ENCODE measurements around the gene ST8SIA1.

Gene ST8SIA1

GRCh38 chr12:22329621-22330020, 4.9 kb downstream of the ST8SIA1 start:
- DNase-seq, result peak; percentile 3

GRCh38 chr12:22325218-22325617, 9.3 kb downstream of the ST8SIA1 start:
- DNase-seq, result no peak

DNA sequence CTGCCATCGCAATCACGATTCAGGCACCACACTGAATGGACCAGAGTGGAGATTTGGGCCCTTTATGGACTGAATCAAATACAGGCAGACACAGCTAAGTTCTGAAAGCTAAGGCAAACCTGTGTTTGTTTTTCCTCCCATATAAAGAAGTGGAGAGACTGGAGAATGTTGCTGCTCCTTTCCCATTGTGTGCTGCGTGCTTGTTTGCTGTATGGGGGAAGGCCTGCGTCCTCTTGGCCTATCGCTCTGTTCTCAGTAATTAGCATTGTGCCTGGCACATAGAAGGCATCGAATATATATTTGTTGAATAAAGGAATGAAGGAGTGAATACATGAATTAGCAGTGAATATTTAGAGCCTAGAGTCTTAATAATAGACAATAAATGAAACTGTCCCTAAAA, 12.4 kb downstream of the ST8SIA1 start:
- DNase-seq, result peak; percentile 1

DNA sequence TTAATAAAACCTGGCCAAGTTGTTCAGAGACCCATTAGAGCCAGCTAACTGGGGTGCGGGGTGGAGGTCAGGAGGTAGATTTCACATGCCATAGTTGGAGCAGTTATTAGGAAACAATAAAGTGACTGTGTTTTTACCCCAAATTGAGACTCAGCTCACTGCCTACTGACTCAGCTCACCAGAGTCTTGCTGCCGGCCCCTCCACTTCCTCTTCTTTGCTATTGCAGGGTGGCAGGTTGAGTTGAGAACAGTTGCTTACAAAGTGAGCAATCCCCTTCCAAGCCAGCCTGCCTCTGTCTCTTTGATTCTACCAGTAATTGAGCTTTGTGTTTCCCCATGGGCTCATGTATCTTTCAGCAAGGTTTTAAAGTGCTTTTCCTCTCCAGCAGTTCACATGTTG, 12.9 kb downstream of the ST8SIA1 start:
- DNase-seq, result peak; percentile 1

DNA sequence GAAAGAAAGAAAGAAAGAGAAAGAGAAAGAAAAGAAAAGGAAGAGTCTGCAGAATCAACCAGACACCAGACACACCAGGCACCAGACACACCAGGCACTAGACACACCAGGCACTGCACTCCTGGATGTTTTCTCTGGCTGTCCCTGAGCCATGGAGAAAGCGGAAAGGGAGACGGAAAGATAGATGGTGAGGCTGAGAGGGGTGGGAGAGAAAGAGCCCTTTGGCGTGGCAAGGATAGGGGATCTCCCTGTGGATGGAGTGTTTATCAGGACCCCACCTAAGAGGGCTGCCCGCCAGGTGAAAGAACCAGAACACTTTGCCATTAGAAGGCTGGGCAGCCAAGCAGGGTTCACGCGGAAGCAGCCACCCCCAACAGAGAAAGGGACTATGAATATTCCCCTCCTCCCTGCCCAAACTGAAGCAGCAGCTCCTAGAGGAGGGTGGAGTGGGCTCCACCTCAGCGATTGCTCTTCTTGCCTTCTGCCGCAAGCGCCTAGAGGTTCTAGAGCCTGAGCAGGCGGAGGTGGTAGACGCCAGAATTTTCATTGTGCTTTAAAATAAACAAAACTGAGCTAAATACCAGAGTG, 13.4 kb downstream of the ST8SIA1 start:
- DNase-seq, result no peak

- no peak for DNase-seq
These were observed 16.3 kb downstream of the ST8SIA1 start for GRCh38 chr12:22318108-22318737.

DNA sequence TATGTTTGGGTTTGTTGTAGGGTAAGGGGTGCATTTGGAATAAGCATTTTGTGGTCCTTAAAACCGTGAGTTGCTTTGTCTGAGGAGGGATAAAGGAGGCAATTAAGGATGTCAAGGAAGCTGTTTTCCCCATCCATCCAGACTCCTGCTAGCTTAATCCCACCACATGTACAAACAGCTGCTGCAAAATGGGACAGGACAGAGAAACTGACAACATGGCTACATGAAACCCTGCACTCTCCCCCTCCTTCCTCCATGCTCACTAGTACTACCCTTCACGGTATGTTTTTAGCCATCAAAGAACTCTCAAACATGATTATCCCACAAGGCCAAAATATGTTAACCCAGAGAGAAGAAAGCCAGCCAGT, 20.6 kb downstream of the ST8SIA1 start:
- DNase-seq, result no peak

- DNase-seq, result peak; percentile 4
These were observed 21.1 kb downstream of the ST8SIA1 start for GRCh38 chr12:22313286-22313962.

DNA sequence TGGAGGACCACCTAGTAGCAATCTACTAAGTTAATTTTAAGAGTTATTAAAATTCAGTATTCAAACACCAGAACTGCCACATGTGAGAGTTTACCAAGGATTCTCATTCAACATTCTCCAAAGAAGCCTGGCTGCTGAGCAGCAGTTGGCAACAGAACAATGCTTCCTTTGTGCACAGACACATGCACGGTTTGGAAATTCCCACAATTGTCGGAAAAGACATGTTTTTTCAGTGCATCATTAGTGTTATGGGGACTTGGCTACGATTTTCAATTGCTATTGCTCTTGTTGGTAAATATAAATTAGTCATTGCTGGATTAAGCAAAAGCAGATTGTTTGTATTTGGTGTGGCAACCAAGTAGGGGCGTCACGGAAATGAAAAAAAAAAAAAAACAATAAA, 22.2 kb downstream of the ST8SIA1 start:
- no peak for DNase-seq

DNA sequence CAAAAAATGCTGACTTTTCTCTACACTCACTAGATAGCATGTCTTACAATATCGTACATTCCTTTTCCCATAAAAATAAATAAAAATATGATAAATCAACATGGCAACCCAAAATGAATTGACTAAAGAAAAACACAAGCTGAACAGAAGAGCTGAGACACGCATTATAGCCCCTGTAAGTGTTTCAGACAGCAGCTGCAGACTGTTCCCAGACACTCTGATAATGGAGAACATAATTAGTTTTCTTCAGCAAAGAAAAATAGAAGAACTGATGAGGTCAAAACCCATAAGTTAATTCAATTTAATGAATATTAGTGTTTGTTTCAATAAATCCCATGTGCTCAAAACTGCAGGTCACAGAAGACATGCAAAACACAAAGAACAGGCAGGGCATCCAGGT, 23.8 kb downstream of the ST8SIA1 start:
- DNase-seq, result no peak

- no peak for DNase-seq
These were observed 24.2 kb downstream of the ST8SIA1 start for GRCh38 chr12:22310275-22310674.

- DNase-seq, result no peak
These were observed 26.7 kb downstream of the ST8SIA1 start for GRCh38 chr12:22307811-22308210.

DNA sequence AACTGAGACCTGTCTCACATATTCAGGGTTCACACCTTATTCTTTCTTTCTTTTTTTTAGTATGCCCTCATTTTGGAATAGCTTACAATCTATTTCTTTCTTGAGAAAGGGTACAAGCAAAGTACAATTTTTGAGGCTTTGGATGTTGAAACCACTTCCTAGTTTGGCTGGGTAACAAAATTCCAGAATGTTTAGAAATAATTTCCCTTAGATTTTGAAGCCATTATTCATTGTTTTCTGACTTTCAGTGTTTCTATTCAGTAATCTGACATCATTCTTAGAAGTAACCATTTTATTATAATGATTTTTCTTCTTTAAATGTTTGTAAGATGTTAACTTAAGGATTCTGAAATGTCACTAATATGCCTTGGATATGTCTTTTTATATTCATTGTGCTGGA, 28.2 kb downstream of the ST8SIA1 start:
- DNase-seq, result no peak

GRCh38 chr12:22304341-22304740, 30.2 kb downstream of the ST8SIA1 start:
- DNase-seq, result no peak

DNA sequence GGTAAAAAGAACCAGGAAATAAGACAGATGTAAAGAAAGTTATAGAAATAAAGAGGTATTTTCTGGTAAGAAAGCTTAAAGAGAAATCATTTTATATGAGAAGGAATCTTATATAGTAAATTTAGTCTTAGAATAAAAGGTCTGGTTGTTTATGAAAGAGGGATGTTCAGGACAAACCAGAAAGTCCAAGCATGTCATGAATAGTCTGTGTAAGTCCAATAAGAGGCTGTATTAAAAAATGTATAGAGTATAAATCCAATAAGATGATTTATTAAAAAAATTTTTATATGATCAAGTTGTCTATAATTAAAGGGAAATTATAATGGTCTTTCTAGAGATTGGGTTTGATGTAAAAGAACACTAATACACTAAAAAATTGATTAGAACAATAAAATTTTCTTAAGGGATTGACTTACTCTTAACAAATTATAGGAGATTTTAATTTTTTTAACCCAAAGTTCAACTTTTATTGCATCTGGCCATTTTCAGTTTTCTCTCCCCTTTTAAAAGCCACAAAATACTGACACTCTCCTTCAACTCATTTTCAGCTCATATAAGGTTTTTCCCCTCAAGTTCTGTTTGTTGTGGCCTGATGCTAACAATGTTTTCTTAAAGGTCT, 35.1 kb downstream of the ST8SIA1 start:
- peak; percentile 31 for DNase-seq

DNA sequence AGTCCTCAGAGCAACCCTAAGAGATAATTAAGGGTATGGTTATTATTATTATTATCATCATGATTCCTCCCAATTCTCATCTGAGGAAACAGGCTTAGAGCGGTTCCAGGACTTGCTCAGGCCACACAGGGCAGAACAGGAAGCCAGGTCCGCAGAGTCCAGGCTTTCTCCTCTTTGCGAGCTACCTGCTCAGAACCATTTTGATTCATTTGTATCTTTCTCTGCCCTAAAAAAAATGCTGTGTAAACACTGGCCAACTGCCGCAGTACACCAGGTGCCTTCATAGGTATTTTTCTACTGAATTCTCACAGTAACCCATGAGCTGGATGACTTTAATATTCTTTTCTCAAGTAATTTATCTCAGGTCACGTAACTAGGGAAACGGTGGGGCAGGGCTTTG, 45.3 kb downstream of the ST8SIA1 start:
- no peak for DNase-seq

DNA sequence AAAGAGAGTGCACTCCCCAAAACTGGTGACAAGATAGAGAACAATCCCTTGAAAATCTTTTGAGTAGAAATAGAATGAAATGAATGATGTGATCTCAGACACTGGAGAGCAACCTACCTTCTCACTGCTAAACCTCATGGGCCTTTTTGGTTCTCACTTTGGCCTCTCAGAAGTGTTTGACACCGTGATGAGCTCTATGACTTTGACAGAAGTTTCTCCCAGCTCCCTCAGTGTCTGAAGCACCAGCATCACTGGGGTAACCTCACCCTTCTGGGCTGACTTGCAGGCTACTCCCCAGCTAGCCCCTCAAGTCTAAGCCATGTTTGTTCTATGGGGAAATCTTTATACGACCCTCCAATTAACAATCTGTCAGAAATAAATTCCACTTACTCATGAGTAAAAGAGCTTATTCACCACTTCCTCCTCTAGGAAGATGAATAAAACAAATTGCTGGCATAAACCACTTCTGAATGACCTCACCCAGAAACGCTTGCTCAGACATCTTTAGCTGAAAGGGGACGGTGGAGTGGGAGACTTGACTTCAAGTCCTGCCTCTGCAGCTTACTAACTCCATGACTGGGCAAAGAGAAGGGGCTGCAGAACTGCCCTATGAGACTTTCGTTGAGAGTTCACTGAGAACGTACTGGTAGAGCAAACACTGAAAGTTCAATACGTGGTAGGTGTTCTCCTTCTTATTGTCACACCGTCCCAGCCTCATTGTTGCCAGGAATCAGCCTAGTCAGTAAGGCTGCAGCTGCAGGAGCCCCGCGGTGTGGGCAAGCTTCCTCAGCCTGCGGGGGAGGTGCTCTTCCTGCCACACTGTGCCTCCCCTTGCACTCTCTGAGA, 46.5 kb downstream of the ST8SIA1 start:
- DNase-seq, result peak; percentile 79

- peak; percentile 58 for DNase-seq
These were observed 47.4 kb downstream of the ST8SIA1 start for GRCh38 chr12:22287101-22287500.

DNA sequence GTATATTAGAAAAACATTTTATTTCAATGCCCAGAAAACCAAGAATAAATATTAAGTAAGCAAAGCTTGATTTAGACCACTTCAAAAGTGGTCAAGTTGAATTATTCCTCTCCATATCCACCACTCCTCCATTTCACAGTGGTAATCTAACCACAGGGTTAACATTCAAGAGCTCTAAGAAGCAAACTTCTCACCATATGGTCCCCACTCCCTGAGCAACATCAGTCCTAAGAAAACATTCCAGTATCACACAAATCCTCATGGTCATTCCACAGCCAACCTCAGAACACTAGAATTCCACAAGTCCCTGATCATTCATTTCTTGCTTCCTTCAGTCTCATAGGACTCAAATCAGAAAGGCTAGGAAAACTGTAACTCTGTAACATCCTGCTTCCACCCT, 47.9 kb downstream of the ST8SIA1 start:
- peak; percentile 1 for DNase-seq

- no peak for DNase-seq
These were observed 48.7 kb downstream of the ST8SIA1 start for GRCh38 chr12:22285846-22286245.

DNA sequence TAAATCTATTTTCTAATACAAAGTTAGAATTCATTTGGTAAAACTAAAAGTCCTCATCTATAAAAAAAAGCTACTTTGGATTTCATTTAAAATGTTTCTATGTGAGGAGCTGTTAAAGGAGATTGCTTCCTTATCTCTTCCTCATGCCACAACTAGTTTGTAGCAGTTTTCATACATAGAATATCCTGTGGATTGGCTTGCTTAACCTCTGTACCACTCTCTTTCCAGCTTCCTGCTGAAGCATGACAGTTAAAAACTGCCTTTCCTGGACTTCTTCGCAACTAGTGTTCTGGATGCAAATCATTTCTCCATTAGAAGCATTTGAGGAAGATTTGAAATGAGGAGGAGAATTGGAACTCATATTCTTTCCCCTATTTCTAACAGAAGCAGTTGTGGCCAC, 49.6 kb downstream of the ST8SIA1 start:
- DNase-seq, result no peak

DNA sequence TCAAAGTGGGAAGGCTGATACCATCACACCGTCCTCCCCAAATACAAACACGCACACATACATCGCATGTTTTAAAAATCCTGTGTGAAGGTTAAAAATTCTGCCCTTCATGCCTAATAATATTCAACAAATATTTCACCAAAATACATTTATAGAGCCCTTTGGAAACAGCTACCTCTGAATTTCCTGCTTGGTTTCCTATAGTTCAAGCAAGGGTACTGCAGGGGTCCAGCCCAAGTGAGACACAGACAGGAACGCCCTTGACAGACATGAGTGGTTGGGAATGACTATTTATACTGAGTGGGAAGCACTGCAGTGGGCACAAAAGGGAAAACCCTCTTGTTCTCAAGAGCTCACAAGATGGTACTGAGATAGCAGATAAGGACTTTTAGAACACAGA, 51.0 kb downstream of the ST8SIA1 start:
- DNase-seq, result no peak

DNA sequence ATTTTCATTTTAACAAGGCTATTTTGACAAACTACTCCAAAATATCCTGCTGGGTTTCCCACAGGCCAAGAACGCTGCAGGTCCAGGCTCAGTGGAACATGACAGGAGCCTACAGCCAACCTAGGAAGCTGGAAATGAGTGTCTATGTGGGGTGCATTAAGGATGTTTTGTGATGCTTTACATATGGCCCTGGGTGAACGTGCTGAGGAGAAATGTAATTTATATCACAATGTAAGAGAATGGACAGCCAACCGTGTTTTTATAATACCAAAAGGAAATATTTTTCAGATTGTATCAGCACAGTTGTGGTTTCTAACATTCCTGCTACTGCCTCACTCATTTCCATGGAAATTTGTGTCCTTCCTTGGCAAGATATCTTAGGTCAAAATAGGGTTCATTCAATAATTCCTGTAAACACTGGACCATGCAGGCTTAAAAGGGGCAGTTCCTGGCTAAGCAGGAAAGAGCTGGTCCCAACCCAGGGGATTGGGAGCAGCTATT, 51.5 kb downstream of the ST8SIA1 start:
- no peak for DNase-seq

Data from NCI-H69 (cell line).